Endothelial cell of umbilical vein (primary cell): ENCODE data around the gene ZNRF3. TPM values are rescaled to one million over a fixed set of nuclear protein-coding genes. Genes with fewer than 3 reads are reported as not detected.

Experiments
- BruUV-seq: library from RNA; stranded (reverse); fragments of 400-500 nt; replicated peaks from 2 replicates; lab custom pipeline; 2021; lab: Mats Ljungman, UMichigan
- CTCF ChIA-PET: fragments of 300-600, 350-600 bp; sonication (Branson Sonifier 250); formaldehyde crosslinking; loops from one replicate; lab custom pipeline; 2021; ENCODE audit warnings: antibody characterized with exemption, inconsistent platforms; lab: Charles Lee
- POLR2A ChIA-PET: fragments of 300-600, 350-600 bp; sonication (Branson Sonifier 250); formaldehyde crosslinking; loops from one replicate; lab custom pipeline; 2021; ENCODE audit warnings: antibody characterized with exemption, inconsistent platforms; lab: Charles Lee
- DNase-seq: peaks from one replicate; pipeline ENCODE4 v3.0.0-alpha.2; 2011; ENCODE audit warnings: low read depth, low spot score
- FAIRE-seq: peaks from 2 replicates; lab custom pipeline; 2011; peaks lifted over from hg19 to GRCh38; lab: Jason Lieb, UNC
- H2AFZ ChIP-seq: 2 replicates; pipeline ENCODE4 v1.6.0; 2012; ENCODE audit warnings: low read depth, low read length, control low read depth, inconsistent platforms
- H3K27ac ChIP-seq: 2 replicates; pipeline ENCODE4 v1.5.1; 2011; ENCODE audit warnings: low read depth, mild to moderate bottlenecking, control low read depth, low read length, moderate library complexity; ENCODE audit not compliant: insufficient read depth
- H3K27me3 ChIP-seq, 2 experiments: 2 replicates each; pipeline versions ENCODE4 v1.6.0 to v1.6.1; 2011; ENCODE audit warnings: low read length in 2 of 2, mixed read lengths in 1 of 2; ENCODE audit not compliant: control insufficient read depth in 2 of 2, insufficient read depth in 2 of 2
- H3K36me3 ChIP-seq, 2 experiments: 2 replicates in 1 of 2; 3 replicates in 1 of 2; pipeline ENCODE4 v1.5.1; 2011; ENCODE audit warnings: low read length in 2 of 2, mild to moderate bottlenecking in 1 of 2, moderate library complexity in 1 of 2; ENCODE audit not compliant: control insufficient read depth in 2 of 2, insufficient read depth in 2 of 2; ENCODE audit errors: extremely low read depth in 1 of 2
- H3K4me1 ChIP-seq: 3 replicates; pipeline ENCODE4 v1.5.1; 2011; ENCODE audit warnings: mild to moderate bottlenecking, low read length; ENCODE audit not compliant: control insufficient read depth, insufficient read depth; ENCODE audit errors: extremely low read depth
- H3K4me2 ChIP-seq: 2 replicates; pipeline ENCODE4 v1.6.1; 2011; ENCODE audit warnings: low read length, control low read depth, mixed read lengths; ENCODE audit not compliant: insufficient read depth
- H3K4me3 ChIP-seq, 3 experiments: fragments of 200-600 bp in 1 of 3; sonication (generic), shearing (Covaris generic) in 1 of 3; replicated peaks in 1 of 3; 2 replicates each; pipeline ENCODE4 v1.5.1; 2011 to 2016; ENCODE audit warnings: control low read depth in 3 of 3, low read length in 3 of 3, mild to moderate bottlenecking in 2 of 3, inconsistent platforms in 1 of 3, low read depth in 1 of 3, moderate library complexity in 1 of 3; ENCODE audit not compliant: insufficient read depth in 1 of 3
- H3K79me2 ChIP-seq: 2 replicates; pipeline ENCODE4 v1.6.0; 2012; ENCODE audit warnings: low read length, inconsistent platforms; ENCODE audit not compliant: control insufficient read depth, insufficient read depth
- H3K9ac ChIP-seq: replicated peaks from 2 replicates; pipeline ENCODE3; 2011; ENCODE audit warnings: low read length, control low read depth; ENCODE audit not compliant: insufficient read depth; ENCODE audit errors: extremely low read depth
- H3K9me1 ChIP-seq: replicated peaks from 3 replicates; pipeline ENCODE4 v1.6.0; 2011; ENCODE audit warnings: mild to moderate bottlenecking, low read length; ENCODE audit not compliant: control insufficient read depth, insufficient read depth; ENCODE audit errors: extremely low read depth
- H3K9me3 ChIP-seq: replicated peaks from 2 replicates; pipeline ENCODE4 v1.5.1; 2012; ENCODE audit warnings: low read length, inconsistent platforms; ENCODE audit not compliant: control insufficient read depth, insufficient read depth
- H4K20me1 ChIP-seq: replicated peaks from 2 replicates; pipeline ENCODE3; 2011; ENCODE audit warnings: mild to moderate bottlenecking, low read length; ENCODE audit not compliant: control insufficient read depth, insufficient read depth; ENCODE audit errors: extremely low read depth
- CTCF ChIP-seq, 2 donors: IDR thresholded peaks; 1 replicate in 1 of 2; 2 replicates in 1 of 2; pipeline ENCODE4 v1.5.1; 2011; ENCODE audit warnings: low read length in 2 of 2, mild to moderate bottlenecking in 2 of 2, moderate library complexity in 2 of 2, control low read depth in 1 of 2, inconsistent platforms in 1 of 2, low read depth in 1 of 2; ENCODE audit not compliant: insufficient read depth in 1 of 2; ENCODE audit errors: extremely low read depth in 1 of 2
- EZH2 ChIP-seq: IDR thresholded peaks from 2 replicates; pipeline ENCODE4 v1.6.1; 2012; ENCODE audit warnings: borderline replicate concordance, low read depth, mild to moderate bottlenecking, moderate library complexity, low read length, inconsistent platforms; ENCODE audit not compliant: severe bottlenecking
- FOS ChIP-seq: IDR thresholded peaks from 2 replicates; pipeline ENCODE4 v1.6.1; 2011; ENCODE audit warnings: mild to moderate bottlenecking, low read length, moderate library complexity, borderline replicate concordance; ENCODE audit not compliant: insufficient read depth
- GATA2 ChIP-seq: IDR thresholded peaks from 2 replicates; pipeline ENCODE4 v1.7.0; 2011; ENCODE audit warnings: low read depth, mild to moderate bottlenecking, moderate library complexity, mixed read lengths, low read length; ENCODE audit not compliant: insufficient read length, insufficient read depth
- JUN ChIP-seq: IDR thresholded peaks from 2 replicates; pipeline ENCODE4 v1.6.1; 2011; ENCODE audit warnings: borderline replicate concordance, low read depth; ENCODE audit not compliant: insufficient read length, insufficient read depth
- MAX ChIP-seq: IDR thresholded peaks from 2 replicates; pipeline ENCODE4 v1.6.1; 2011; ENCODE audit not compliant: insufficient read depth, insufficient read length
- MYC ChIP-seq: IDR thresholded peaks from one replicate; pipeline ENCODE4 v1.6.1; 2011; ENCODE audit warnings: mild to moderate bottlenecking, low read depth, low read length
- POLR2A ChIP-seq: IDR thresholded peaks from 2 replicates; pipeline ENCODE4 v1.6.1; 2012; ENCODE audit warnings: low read depth, mild to moderate bottlenecking, control low read depth, low read length
- POLR2AphosphoS5 ChIP-seq: IDR thresholded peaks from 2 replicates; pipeline ENCODE4 v1.6.1; 2012; ENCODE audit warnings: low read depth, mild to moderate bottlenecking, control low read depth, low read length, moderate library complexity; ENCODE audit not compliant: insufficient read depth
- dilution Hi-C: fragments of 300-500 bp; cut with MboI; formaldehyde crosslinking; loops from one replicate; pipeline ENCODE4 v1.15.0; 2019; ENCODE audit warnings: low sequenced_read_pairs; ENCODE audit not compliant: extremely low pct_ligation_motif_present
- intact Hi-C: fragments of 100-400 bp; cut with micrococcal nuclease; formaldehyde crosslinking; loops from one replicate; pipeline ENCODE4 v1.10.0; 2022
- polyA plus RNA-seq, 4 experiments: library from polyadenylated mRNA; depleted of rRNA in 3 of 4; stranded (reverse) in 3 of 4; unstranded in 1 of 4; fragments of >200 nt; gene quantifications; 2 replicates each; pipeline versions ENCODE4 v1.2.1 to v1.2.3, GENCODE V29; 2011 to 2012; ENCODE audit warnings: missing spikeins in 1 of 4
- total RNA-seq: library from RNA; stranded (reverse); gene quantifications from 2 replicates; pipeline ENCODE4 v1.2.3, GENCODE V29; 2021

ZNRF3 gene
- total and polyA plus RNA-seq, 2 donors (not counting 3 experiments of a cell fraction or from before 2014, with no cell fraction given): 2.7 to 5.2 TPM

- H4K20me1 ChIP-seq: no peaks in the 10 kb centered on the region
- no peak overlapping the region for H3K27ac ChIP-seq
- POLR2A ChIA-PET: no interaction called here
- BruUV-seq: no TSS peak
- H3K9me3 ChIP-seq: no peaks in the 10 kb centered on the region
- H3K27me3 ChIP-seq: peaks cover 41% of the 10 kb centered on the region in 2 experiments
- DNase-seq (no peak), FAIRE-seq (peak; percentile 4)
- dilution Hi-C loops: no loop called here
- CTCF ChIA-PET: interaction anchor here (1.3 kb wide), 1 partner anchor 12 kb away, joined by 3 read pairs; no protein-coding TSS in a partner anchor
- H3K4me2 ChIP-seq: no peak overlapping the region
- H3K4me1 ChIP-seq: peaks cover 8% of the 10 kb centered on the region
- no peak overlapping the region for H3K9ac ChIP-seq
- H3K9me1 ChIP-seq: no peaks in the 10 kb centered on the region
- TF ChIP-seq POLR2AphosphoS5 (no peak), CTCF (IDR thresholded peaks at IDR 0.05; ENCODE audit: extremely low read depth in 1 of 2, insufficient read depth in 1 of 2, low read depth in 1 of 2, low read length in 2 of 2) (no peak), POLR2A (no peak), FOS (no peak), MAX (no peak), EZH2 (no peak), JUN (no peak), MYC (no peak), GATA2 (no peak)
- H3K4me3 ChIP-seq: no peak overlapping the region
- H2AFZ ChIP-seq: no peak overlapping the region
- no peaks in the 10 kb centered on the region for H3K36me3 ChIP-seq
- intact Hi-C loops: no loop called here
- no peaks in the 10 kb centered on the region for H3K79me2 ChIP-seq
Measured at GRCh38 chr22:29070490-29070889, 187.1 kb downstream of the ZNRF3 start.
